GM21786 (cell line): ENCODE data around the gene TRIM10.

Source experiments
- ATAC-seq: cut with Tn5 transposase; IDR thresholded peaks from one replicate; pipeline ENCODE4 v1.9.1; 2021; ENCODE audit not compliant: unreplicated experiment

The TRIM10 gene

DNA sequence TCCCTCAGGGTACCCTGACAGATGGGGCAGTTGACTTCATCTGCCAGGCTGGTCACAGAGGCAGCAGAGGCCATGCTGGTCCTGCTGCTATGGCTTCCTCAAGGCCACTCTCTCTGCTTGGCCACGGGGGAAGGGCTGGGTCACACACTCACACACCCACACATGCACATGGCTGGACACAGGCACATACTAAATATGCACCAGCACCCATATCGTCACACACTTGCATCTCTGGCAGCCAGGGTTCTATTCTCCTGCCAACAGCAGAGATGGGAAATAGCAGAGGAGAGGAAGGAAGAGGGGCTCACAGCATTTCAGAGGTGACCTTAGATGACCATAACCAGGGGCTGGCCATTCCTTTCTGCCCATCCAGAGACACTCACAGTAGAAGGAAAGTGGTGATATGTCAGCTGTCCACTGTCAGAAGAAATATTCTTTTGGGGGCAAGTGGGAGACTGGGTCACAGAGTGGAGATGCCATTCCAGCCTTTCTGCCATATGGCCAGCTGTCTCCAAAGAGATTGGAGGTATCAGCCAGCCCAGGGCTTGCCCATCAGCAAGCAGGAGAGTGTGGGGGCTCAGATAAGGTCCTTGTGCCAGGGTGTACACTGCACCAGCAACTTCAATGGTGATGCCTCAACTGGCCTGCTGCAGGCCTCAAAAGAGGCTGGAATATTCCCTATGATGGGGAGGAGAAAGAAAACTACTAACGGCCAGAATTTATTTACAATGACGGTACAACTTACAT is at the start of gene TRIM10:
TRIM10 (minus strand) TSS at position 427 of the 747 bp plus-strand sequence; CDS start at position 74, 353 bp downstream.
- ATAC-seq = no peak

DNA sequence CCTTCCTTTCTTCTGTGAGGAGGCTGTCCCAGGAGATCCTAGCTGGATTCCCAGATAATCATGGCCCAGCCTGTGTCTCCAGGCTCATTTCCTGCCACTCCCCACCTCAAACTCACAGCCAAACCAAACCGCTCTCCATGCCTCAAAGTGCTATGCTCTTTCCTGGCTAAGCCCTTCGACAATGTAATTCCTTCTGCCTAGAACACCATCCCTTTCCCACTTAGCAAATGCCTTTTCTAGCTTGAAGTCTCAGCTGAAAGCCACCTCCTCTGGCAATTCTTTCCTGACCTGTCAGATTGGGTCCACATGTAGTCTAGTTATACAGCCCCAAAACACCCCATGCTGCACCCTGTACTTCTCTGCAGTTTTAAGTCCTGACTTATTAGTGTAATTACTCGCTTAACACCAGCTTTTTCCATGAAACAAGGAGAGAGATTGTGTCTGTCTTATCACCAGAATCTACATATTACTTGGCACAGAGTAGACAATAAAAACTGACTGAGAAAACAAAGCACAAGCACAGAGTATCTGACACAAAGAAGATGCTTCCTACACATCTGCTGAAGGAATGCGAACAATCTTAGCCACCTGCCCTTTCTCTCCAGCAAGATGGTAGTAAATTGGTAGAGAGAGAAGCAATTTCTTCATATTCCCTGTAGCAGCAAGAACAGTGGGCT is 46.7 kb upstream of the TRIM10 start:
- ATAC-seq = no peak

GRCh38 chr6:30206799-30207618 is 46.0 kb upstream of the TRIM10 start:
- no peak for ATAC-seq

DNA sequence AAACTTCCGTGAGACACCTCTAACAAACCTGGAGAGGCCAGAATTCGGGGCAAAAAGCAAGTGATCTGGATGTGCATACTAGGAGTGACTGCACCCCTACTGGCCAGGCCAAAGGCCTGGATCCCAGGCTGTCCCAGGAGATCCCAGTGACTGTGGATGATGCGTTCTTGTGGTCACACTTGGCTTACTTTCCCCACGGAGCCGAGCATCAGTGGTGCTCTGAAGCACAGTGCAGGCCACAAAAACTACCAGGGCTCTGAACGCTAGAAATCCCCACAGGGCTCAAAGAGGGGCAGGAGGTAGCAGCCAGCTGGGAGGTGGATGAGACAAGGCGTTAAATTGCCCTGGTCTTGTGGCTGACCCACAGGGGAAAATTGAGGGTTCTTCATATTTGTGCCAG is 45.1 kb upstream of the TRIM10 start:
- ATAC-seq = no peak

- no peak for ATAC-seq
These were observed 43.1 kb upstream of the TRIM10 start for GRCh38 chr6:30204116-30204515.

DNA sequence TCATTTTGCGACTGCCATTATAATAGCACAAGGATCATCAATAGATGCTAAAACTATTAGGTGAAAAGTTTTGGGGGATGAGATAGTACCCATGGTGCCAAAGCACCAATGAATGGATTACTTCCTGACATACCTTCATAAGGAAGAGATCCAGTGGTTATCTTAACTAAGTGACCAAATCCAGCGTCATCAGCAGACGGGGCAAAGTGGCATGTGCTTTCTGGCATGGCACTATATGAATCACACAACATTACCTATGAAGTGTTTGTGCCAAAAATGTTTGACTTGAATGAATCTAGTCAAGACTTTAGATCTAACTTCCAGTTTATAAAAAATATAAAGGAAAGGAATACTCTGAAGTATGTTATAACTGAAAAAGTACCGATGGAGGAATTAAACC is 41.4 kb upstream of the TRIM10 start:
- ATAC-seq = no peak

- no peak for ATAC-seq
These were observed 39.7 kb upstream of the TRIM10 start for GRCh38 chr6:30200551-30201281.

DNA sequence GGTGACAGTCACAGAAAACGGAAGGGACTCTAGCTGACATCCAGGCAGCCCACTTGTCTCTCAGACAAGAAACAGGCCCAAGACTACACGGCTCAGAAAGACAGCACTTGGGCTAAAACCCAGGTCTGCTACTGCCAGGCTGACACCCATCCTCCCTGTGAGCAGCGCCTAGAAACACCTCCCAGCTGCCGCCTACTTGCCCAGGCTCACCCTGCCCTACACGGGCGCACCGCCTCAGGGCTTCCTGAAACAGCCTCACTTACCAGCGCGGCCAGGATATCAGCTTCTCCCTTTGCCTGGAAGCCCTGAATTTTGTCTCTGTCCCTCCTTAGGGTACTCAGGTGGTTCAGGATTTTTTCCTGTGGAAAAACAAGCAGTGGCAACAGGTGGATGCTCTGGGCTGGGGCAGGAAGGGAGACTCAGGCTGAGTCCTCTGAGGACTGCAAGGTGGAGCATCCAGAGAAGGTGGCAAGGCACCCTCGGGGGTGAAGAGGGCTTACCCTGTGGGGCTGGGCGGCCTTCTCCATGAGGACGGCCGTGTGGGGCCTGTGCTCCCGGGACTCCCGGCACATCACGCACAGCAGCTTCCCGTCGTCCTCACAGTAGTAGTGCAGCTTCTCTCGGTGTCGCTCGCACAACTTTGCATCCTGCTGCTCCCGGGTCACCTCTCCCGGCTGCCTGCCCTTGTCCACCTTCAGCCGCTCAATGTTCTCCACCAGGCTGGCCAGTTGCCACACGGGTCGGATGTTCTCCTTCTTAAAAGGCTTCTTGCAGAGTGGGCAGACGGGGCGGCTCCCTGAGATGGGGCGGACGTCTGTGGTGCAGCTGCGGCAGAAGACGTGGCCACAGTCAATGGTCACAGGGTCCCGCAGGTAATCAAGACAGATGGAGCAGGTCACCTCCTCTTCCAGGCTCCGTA is 37.4 kb upstream of the TRIM10 start:
- no peak for ATAC-seq

GRCh38 chr6:30196376-30196775 is 35.4 kb upstream of the TRIM10 start:
- ATAC-seq = no peak

DNA sequence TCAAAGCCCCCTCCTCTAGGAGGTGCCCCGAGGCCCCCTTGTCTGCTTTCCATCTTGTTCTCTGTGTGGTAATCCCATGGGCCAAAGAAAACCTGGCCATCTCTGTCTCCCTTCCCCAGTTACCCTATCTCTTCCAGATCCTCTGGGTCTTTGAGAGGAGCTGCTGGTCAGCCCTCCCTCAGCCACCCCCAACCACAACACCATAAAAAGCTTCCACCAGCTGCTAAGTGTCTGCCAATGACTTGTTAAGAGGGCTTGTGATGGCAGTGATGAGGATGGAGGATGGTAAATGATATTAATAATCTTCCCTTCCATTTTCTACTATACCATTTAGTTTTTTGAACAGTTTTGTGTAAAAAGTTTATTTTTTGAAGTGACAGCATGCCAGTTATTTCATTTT is 34.9 kb upstream of the TRIM10 start:
- no peak for ATAC-seq

DNA sequence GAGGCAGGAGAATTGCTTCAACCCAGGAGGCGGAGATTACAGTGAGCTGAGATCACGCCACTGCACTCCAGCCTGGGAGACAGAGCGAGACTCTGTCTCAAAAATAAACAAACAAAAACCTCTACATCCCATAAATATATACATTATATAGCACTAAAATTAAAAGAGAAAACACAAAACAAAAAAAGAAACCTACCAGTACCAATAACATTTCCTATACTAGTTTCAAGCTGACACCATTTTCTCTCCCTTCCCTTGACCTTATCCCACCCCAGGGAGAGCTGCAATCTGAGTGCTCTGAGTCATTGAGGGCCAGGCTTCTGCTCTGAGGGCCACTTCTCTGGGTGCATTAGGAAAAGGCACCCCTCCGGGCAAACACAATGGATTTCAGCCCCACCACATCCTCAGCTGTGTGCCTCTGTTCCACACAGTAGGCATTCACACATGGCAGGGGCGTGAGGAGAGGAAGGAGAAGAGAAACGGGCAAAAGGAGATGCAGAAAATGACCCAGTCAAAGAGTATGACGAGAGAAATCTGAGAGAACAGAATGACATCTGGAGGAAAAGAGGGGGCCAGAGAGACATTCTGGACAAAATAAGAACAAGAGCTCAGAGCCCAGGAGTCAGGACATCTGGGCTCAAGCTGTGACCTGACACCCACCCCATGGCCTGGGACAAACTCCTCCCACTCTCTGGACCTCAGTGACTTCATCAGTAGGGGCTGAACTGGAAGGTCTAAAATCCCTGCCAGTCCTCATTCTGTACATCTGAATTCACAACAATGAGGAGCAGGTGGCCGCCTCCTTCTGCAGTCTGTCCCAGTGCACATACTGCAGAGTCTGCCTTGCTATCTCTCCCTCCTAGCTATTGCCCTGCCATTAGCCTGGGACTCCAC is 34.0 kb upstream of the TRIM10 start:
- ATAC-seq = no peak

DNA sequence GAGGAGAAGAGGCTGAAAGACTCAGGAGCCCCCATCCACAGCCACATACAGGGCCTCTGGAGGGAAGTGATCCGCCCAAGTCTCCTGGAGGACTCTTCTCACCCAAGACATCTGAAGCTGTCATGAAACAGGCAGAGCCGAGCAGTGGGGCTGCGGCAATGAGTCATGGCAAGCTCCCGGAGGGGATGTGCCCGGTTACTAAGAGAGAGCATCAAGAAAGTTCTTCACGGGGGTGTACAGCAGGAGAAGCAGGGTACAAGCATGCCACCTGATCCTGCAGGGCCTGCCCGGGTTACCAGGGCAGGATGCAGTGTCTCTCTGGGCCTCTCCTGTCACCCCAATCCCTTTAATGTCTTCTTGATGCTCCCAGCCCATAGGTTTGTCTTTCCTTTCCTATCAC is 31.1 kb upstream of the TRIM10 start:
- no peak for ATAC-seq

- ATAC-seq = no peak
These were observed 27.5 kb upstream of the TRIM10 start for GRCh38 chr6:30188541-30188940.

GRCh38 chr6:30185846-30186484 is 25.0 kb upstream of the TRIM10 start:
- ATAC-seq = no peak

- ATAC-seq = no peak
These were observed 23.5 kb upstream of the TRIM10 start for GRCh38 chr6:30184417-30185031.

DNA sequence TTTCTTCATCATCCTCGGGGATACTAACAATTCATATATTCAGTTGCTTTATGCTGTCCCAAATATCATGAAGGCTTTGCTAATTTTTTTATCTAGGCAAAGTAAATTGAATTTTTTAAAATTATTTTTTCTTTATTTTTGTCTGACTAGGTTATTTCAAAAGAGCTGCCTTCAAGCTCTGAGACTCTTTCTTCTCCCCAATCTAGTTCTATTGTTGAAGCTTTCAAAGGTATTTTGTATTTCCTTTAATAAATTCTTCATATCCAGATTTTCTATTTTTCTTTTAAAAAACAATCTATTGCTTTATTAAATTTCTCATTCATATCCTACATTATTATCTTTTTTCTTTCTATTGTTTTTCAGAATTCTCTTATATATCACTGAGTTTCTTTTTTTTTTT is 19.1 kb upstream of the TRIM10 start:
- ATAC-seq = no peak

- no peak for ATAC-seq
These were observed 17.8 kb upstream of the TRIM10 start for GRCh38 chr6:30178837-30179236.

DNA sequence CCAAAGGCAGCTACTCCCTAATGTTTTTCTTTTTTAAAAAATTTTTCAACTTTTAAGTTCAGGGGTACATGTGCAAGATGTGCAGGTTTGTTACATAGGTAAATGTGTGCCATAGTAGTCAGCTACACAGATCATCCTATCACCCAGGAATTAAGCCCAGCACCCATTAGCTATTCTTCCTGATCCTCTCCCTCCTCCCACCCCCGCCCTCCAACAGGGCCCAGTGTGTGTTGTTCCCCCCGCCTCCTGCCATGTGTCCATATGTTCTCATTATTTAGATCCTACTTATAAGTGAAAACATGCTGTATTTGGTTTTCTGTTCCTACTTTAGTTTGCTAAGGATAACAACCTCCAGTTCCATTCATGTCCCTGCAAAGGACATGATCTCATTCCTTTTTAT is 14.8 kb upstream of the TRIM10 start:
- no peak for ATAC-seq
